GM19238 (cell line): ENCODE data around the gene PRSS53.
"Not testable (repeated sequence)": the region's sequence is repeated elsewhere in the genome, so short reads cannot be mapped to it uniquely, and the experiment has no call there.

Experiments
- DNase-seq: peaks from one replicate; pipeline ENCODE4 v3.0.0; 2011; ENCODE audit warnings: low spot score; ENCODE audit not compliant: insufficient read length

PRSS53 gene

GRCh38 chr16:31118223-31119155 lies 29.7 kb upstream of the PRSS53 start:
- no peak for DNase-seq

- peak; percentile 98 for DNase-seq
Measured at GRCh38 chr16:31117384-31118222, 28.9 kb upstream of the PRSS53 start, which contains the start of gene KAT8. KAT8 (plus strand) TSS chr16:31117664; CDS start chr16:31117682, 18 bp downstream.

GRCh38 chr16:31114468-31114867 lies 25.7 kb upstream of the PRSS53 start:
- DNase-seq = no peak

- DNase-seq = peak; percentile 34
Measured at GRCh38 chr16:31113121-31114120, 24.7 kb upstream of the PRSS53 start.

GRCh38 chr16:31112711-31113110 lies 24.0 kb upstream of the PRSS53 start:
- no peak for DNase-seq

- no peak for DNase-seq
Measured at GRCh38 chr16:31111881-31112466, 23.2 kb upstream of the PRSS53 start.

- DNase-seq = no peak
Measured at GRCh38 chr16:31110106-31111034, 21.6 kb upstream of the PRSS53 start.

GRCh38 chr16:31109622-31110021 lies 20.9 kb upstream of the PRSS53 start:
- no peak for DNase-seq

GRCh38 chr16:31108794-31109558 lies 20.2 kb upstream of the PRSS53 start:
- DNase-seq = no peak

- DNase-seq = peak; percentile 90
Measured at GRCh38 chr16:31108035-31108793, 19.5 kb upstream of the PRSS53 start, which contains the start of gene BCKDK. BCKDK (plus strand) TSS chr16:31108386; CDS start chr16:31109224, 838 bp downstream.

GRCh38 chr16:31107465-31107867 lies 18.7 kb upstream of the PRSS53 start:
- peak; percentile 71 for DNase-seq

GRCh38 chr16:31106509-31107464 lies 18.0 kb upstream of the PRSS53 start:
- no peak for DNase-seq

GRCh38 chr16:31105677-31106213 lies 17.0 kb upstream of the PRSS53 start:
- DNase-seq = peak; percentile 85

GRCh38 chr16:31100876-31101641 lies 12.3 kb upstream of the PRSS53 start:
- DNase-seq = not testable (repeated sequence)

- DNase-seq = no peak
Measured at GRCh38 chr16:31099860-31100638, 11.3 kb upstream of the PRSS53 start.
